Caco-2 (cell line): ENCODE results near the gene CXCL12. TPM values are rescaled to one million over a fixed set of nuclear protein-coding genes. Genes with fewer than 3 reads are reported as not detected.
A peak's percentile ranks its signal among the peaks of the same experiment; 100 is the strongest.

ENCODE experiments used
- BruUV-seq: library from RNA; stranded (reverse); fragments of 400-500 nt; replicated peaks from 2 replicates; lab custom pipeline; 2021; lab: Mats Ljungman, UMichigan
- CTCF ChIA-PET: fragments of 300-600 bp; sonication (Branson Sonifier 250); formaldehyde crosslinking; loops from one replicate; lab custom pipeline; 2022; ENCODE audit warnings: antibody characterized with exemption; lab: Charles Lee
- POLR2A ChIA-PET: fragments of 300-600 bp; sonication (Branson Sonifier 250); formaldehyde crosslinking; loops from one replicate; lab custom pipeline; 2022; ENCODE audit warnings: antibody characterized with exemption; lab: Charles Lee
- DNase-seq, 2 experiments: peaks; one replicate each; pipeline versions ENCODE4 v3.0.0 to v3.0.0-alpha.2; 2020 to 2022
- H3K27me3 ChIP-seq: replicated peaks from 2 replicates; pipeline ENCODE4 v1.6.0; 2011; ENCODE audit warnings: low read length; ENCODE audit not compliant: control insufficient read depth, insufficient read depth
- H3K36me3 ChIP-seq: 2 replicates; pipeline ENCODE4 v1.5.1; 2011; ENCODE audit warnings: low read length; ENCODE audit not compliant: control insufficient read depth, insufficient read depth
- H3K4me1 ChIP-seq: fragments of 250-450 bp; sonication (Bioruptor Pico); 2 replicates; pipeline ENCODE4 v1.5.1; 2020; ENCODE audit warnings: mild to moderate bottlenecking
- H3K4me3 ChIP-seq: 2 replicates; pipeline ENCODE4 v1.5.1; 2011; ENCODE audit warnings: low read depth, mild to moderate bottlenecking, control low read depth, low read length
- H3K9me3 ChIP-seq: fragments of 250-450 bp; sonication (Bioruptor Pico); 2 replicates; pipeline ENCODE4 v1.5.1; 2020; ENCODE audit warnings: mild to moderate bottlenecking, moderate library complexity
- H3K27ac Mint-ChIP-seq: one replicate; pipeline ENCODE4 v1.8.0; 2022; ENCODE audit warnings: mixed read lengths; ENCODE audit not compliant: unreplicated experiment
- H3K27me3 Mint-ChIP-seq: one replicate; pipeline ENCODE4 v1.8.0; 2022; ENCODE audit warnings: mixed read lengths; ENCODE audit not compliant: insufficient read depth, unreplicated experiment
- H3K36me3 Mint-ChIP-seq: one replicate; pipeline ENCODE4 v1.8.0; 2022; ENCODE audit warnings: mild to moderate bottlenecking, mixed read lengths; ENCODE audit not compliant: insufficient read depth, unreplicated experiment
- H3K4me1 Mint-ChIP-seq: one replicate; pipeline ENCODE4 v1.8.0; 2022; ENCODE audit warnings: low read depth, mixed read lengths; ENCODE audit not compliant: unreplicated experiment
- H3K4me3 Mint-ChIP-seq: one replicate; pipeline ENCODE4 v1.8.0; 2022; ENCODE audit warnings: mild to moderate bottlenecking, moderate library complexity, mixed read lengths; ENCODE audit not compliant: unreplicated experiment
- H3K9me3 Mint-ChIP-seq: one replicate; pipeline ENCODE4 v1.8.0; 2022; ENCODE audit warnings: mixed read lengths; ENCODE audit not compliant: unreplicated experiment
- CTCF ChIP-seq, 2 experiments: fragments of 200-600 bp in 1 of 2; IDR thresholded peaks; 1 replicate in 1 of 2; 2 replicates in 1 of 2; pipeline versions ENCODE4 v1.5.1 to v1.8.0; 2011 to 2022; ENCODE audit warnings: antibody characterized with exemption in 1 of 2, control low read depth in 1 of 2, inconsistent platforms in 1 of 2, low read depth in 1 of 2, low read length in 1 of 2, mild to moderate bottlenecking in 1 of 2, moderate library complexity in 1 of 2; ENCODE audit not compliant: insufficient read depth in 1 of 2, severe bottlenecking in 1 of 2, unreplicated experiment in 1 of 2
- intact Hi-C: fragments of 100-400 bp; cut with micrococcal nuclease; formaldehyde crosslinking; loops from one replicate; pipeline ENCODE4 v1.10.0; 2022; ENCODE audit not compliant: unreplicated experiment
- total RNA-seq: library from RNA; stranded (reverse); gene quantifications from 2 replicates; pipeline ENCODE4 v1.2.3, GENCODE V29; 2022

CXCL12 gene
- total RNA-seq, 1 experiment from 2014 or later, result 0.27 TPM

DNA sequence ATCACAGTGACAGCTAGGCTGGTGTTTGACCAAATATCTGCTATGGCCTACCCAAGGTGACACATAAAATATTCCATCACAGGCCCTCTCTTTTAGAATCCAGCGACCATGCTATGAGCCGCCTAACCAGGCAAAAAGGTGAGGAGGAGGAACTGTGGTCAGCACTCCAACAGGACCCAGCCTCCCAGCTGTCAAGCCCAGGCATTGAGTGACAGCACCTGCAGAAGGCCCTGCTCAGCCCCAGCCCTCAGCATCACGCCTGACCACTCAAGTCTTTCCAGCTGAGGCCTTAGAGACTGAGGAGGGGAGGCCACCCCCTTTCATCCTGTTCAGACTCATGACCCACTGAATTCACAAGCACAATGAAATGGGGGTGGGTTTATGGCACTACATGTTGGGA is 43.0 kb downstream of the CXCL12 start:
- ChIA-PET POLR2A (no interaction called here), CTCF (no interaction called here)
- no peaks in the 10 kb centered on the region for H3K36me3 Mint-ChIP-seq

DNA sequence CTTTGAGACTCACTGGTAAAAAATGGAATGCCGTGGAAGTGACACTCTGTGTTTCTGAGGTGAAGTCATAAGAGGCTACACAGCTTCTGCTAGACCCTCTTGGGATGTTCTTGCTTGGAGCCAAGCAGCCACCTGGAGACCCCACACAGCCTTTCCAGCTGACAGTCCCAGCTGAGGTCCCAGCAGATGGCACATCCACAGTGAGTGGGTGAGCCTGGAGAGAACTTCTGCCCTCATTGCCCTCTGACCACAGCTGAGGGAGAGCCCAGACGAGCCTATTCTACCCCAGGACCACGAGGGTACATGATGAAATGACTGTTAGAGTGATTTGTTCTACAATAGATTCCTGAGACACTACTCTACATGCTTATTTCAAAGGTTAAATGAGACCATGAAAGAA is 44.3 kb downstream of the CXCL12 start:
- DNase-seq, result no peak
- Mint-ChIP-seq H3K9me3 (no peaks in the 10 kb centered on the region), H3K4me1 (no peaks in the 10 kb centered on the region), H3K36me3 (no peaks in the 10 kb centered on the region), H3K4me3 (no peak overlapping the region), H3K27me3 (peaks cover 13% of the 10 kb centered on the region), H3K27ac (no peak overlapping the region)
- Histone ChIP-seq H3K27me3 (no peaks in the 10 kb centered on the region), H3K9me3 (no peaks in the 10 kb centered on the region), H3K4me3 (no peak overlapping the region), H3K4me1 (no peaks in the 10 kb centered on the region), H3K36me3 (no peaks in the 10 kb centered on the region)
- no TSS peak for BruUV-seq
- TF ChIP-seq CTCF (IDR thresholded peaks at IDR 0.05; ENCODE audit: insufficient read depth in 1 of 2, low read depth in 1 of 2, low read length in 1 of 2, severe bottlenecking in 1 of 2, unreplicated experiment in 1 of 2), result no peak
- intact Hi-C loops, result no loop called here
- ChIA-PET POLR2A (no interaction called here), CTCF (no interaction called here)

More for the DNA sequence above, 43.0 kb downstream of the CXCL12 start:
- Mint-ChIP-seq H3K27ac (no peak overlapping the region), H3K27me3 (peaks cover 19% of the 10 kb centered on the region), H3K4me3 (no peak overlapping the region), H3K4me1 (no peaks in the 10 kb centered on the region), H3K9me3 (no peaks in the 10 kb centered on the region)
- H3K4me1 ChIP-seq, result no peaks in the 10 kb centered on the region
- no peak overlapping the region for H3K4me3 ChIP-seq
- no peaks in the 10 kb centered on the region for H3K9me3 ChIP-seq
- no peak for TF ChIP-seq CTCF (IDR thresholded peaks at IDR 0.05; ENCODE audit: insufficient read depth in 1 of 2, low read depth in 1 of 2, low read length in 1 of 2, severe bottlenecking in 1 of 2, unreplicated experiment in 1 of 2)
- intact Hi-C loops, result no loop called here
- no TSS peak for BruUV-seq
- H3K27me3 ChIP-seq, result no peaks in the 10 kb centered on the region
- H3K36me3 ChIP-seq, result no peaks in the 10 kb centered on the region
- no peak for DNase-seq

DNA sequence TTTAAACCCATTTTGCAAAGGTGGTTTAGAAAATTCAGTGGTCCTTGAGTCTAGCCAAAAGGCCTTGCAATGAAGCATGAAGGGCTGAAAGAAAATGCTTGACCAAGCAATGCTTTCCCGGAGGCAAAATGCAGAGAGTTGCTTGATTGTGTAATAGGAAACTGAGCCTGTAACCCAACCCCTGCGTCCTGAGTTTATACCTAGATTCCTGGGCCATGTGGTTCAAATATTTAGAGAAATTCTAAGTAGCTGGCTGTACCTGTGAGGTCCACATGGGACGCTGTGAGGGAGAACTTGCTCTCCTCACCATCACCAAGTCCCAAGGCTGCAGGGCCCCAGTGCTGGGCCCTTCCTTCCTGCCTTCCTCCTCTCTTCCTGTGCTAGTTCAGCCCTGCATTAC is 45.7 kb downstream of the CXCL12 start:
- Mint-ChIP-seq H3K4me3 (no peak overlapping the region), H3K9me3 (no peaks in the 10 kb centered on the region), H3K36me3 (no peaks in the 10 kb centered on the region), H3K27me3 (peaks cover 6% of the 10 kb centered on the region), H3K27ac (no peak overlapping the region), H3K4me1 (no peaks in the 10 kb centered on the region)
- Histone ChIP-seq H3K27me3 (no peaks in the 10 kb centered on the region), H3K4me3 (no peak overlapping the region), H3K9me3 (no peaks in the 10 kb centered on the region), H3K36me3 (no peaks in the 10 kb centered on the region), H3K4me1 (no peaks in the 10 kb centered on the region)
- CTCF ChIA-PET, result no interaction called here
- POLR2A ChIA-PET, result no interaction called here
- no TSS peak for BruUV-seq
- TF ChIP-seq CTCF (IDR thresholded peaks at IDR 0.05; ENCODE audit: insufficient read depth in 1 of 2, low read depth in 1 of 2, low read length in 1 of 2, severe bottlenecking in 1 of 2, unreplicated experiment in 1 of 2), result no peak
- intact Hi-C loops, result no loop called here
- DNase-seq, result peak in 1 of 2 experiments; percentile 26
